ENCODE results near the gene TGFB1I1.

Gene TGFB1I1

GRCh38 chr16:31465788-31466370, 6.1 kb upstream of the TGFB1I1 start:
- TF ChIP-seq ZNF70 (CRISPR knock-in tag; IDR thresholded peaks at IDR 0.05) (no peak), GLIS3 (CRISPR knock-in tag; IDR thresholded peaks at IDR 0.05) (no peak), ARNTL (CRISPR knock-in tag; IDR thresholded peaks at IDR 0.05; ENCODE audit: borderline replicate concordance, low read depth) (no peak), TCF4 (CRISPR knock-in tag; IDR thresholded peaks at IDR 0.05; ENCODE audit: borderline replicate concordance) (no peak), ZNF8 (CRISPR knock-in tag; IDR thresholded peaks at IDR 0.05) (no peak), ZNF565 (CRISPR knock-in tag; conservative IDR thresholded peaks at IDR 0.05; ENCODE audit: low read depth) (no peak)
- ATAC-seq, result no peak

GRCh38 chr16:31466381-31466841, 5.5 kb upstream of the TGFB1I1 start:
- TF ChIP-seq ZNF565 (CRISPR knock-in tag; conservative IDR thresholded peaks at IDR 0.05; ENCODE audit: low read depth) (no peak), PPARA (CRISPR knock-in tag; IDR thresholded peaks at IDR 0.05; ENCODE audit: borderline replicate concordance) (no peak)
- ATAC-seq, result no peak

- TF ChIP-seq GLIS3 (CRISPR knock-in tag; IDR thresholded peaks at IDR 0.05), result no peak
- no peak for TF ChIP-seq ISL1 (CRISPR knock-in tag; IDR thresholded peaks at IDR 0.05)
- TF ChIP-seq ZC3H10 (CRISPR knock-in tag; IDR thresholded peaks at IDR 0.05), result no peak
- TF ChIP-seq PATZ1 (CRISPR knock-in tag; IDR thresholded peaks at IDR 0.05; ENCODE audit: borderline replicate concordance), result no peak
- no peak for TF ChIP-seq PPARA (CRISPR knock-in tag; IDR thresholded peaks at IDR 0.05; ENCODE audit: borderline replicate concordance)
- ATAC-seq, result no peak
Measured at GRCh38 chr16:31467151-31467773, 4.7 kb upstream of the TGFB1I1 start.

- ATAC-seq, result no peak
- no peak for TF ChIP-seq POU6F1 (CRISPR knock-in tag; IDR thresholded peaks at IDR 0.05; ENCODE audit: borderline replicate concordance, low read depth)
- no peak for TF ChIP-seq ISL1 (CRISPR knock-in tag; IDR thresholded peaks at IDR 0.05)
- no peak for TF ChIP-seq TCF4 (CRISPR knock-in tag; IDR thresholded peaks at IDR 0.05; ENCODE audit: borderline replicate concordance)
- no peak for TF ChIP-seq PATZ1 (CRISPR knock-in tag; IDR thresholded peaks at IDR 0.05; ENCODE audit: borderline replicate concordance)
- peak; percentile 50; the same call in 1 of the 2 replicates for TF ChIP-seq ZNF8 (CRISPR knock-in tag; IDR thresholded peaks at IDR 0.05)
Measured at GRCh38 chr16:31467858-31468257, 4.1 kb upstream of the TGFB1I1 start.

- TF ChIP-seq PPARA (CRISPR knock-in tag; IDR thresholded peaks at IDR 0.05; ENCODE audit: borderline replicate concordance) (no peak), BACH2 (CRISPR knock-in tag; IDR thresholded peaks at IDR 0.05; ENCODE audit: borderline replicate concordance) (no peak), SNAI2 (CRISPR knock-in tag; IDR thresholded peaks at IDR 0.05) (no peak), ZNF8 (CRISPR knock-in tag; IDR thresholded peaks at IDR 0.05) (no peak)
- no peak for ATAC-seq
Measured at GRCh38 chr16:31470615-31471014, 1.3 kb upstream of the TGFB1I1 start.

GRCh38 chr16:31471241-31471874, 594 bp upstream of the TGFB1I1 start:
- no peak for ATAC-seq
- no peak for TF ChIP-seq CSRNP3 (CRISPR knock-in tag; IDR thresholded peaks at IDR 0.05)
- no peak for TF ChIP-seq OSR1 (CRISPR knock-in tag; IDR thresholded peaks at IDR 0.05)
- no peak for TF ChIP-seq CSDC2 (CRISPR knock-in tag; IDR thresholded peaks at IDR 0.05)
- no peak for TF ChIP-seq ZNF8 (CRISPR knock-in tag; IDR thresholded peaks at IDR 0.05)
- no peak for TF ChIP-seq RARB (CRISPR knock-in tag; IDR thresholded peaks at IDR 0.05)
